COR-L47 (cell line): Measurements from ENCODE around the gene ST8SIA5.
A peak's percentile ranks its signal among the peaks of the same experiment; 100 is the strongest.
"Not testable (repeated sequence)": the region's sequence is repeated elsewhere in the genome, so short reads cannot be mapped to it uniquely, and the experiment has no call there.

Experiments
- DNase-seq: peaks from one replicate; lab custom pipeline; 2025; lab: John Stamatoyannopoulos, UW

Gene ST8SIA5

GRCh38 chr18:46756559-46757201 lies at the start of gene ST8SIA5:
TSS of gene ST8SIA5 (minus strand) at chr18:46757053. CDS start at chr18:46756508, 545 bp downstream.
- peak; percentile 94 for DNase-seq

GRCh38 chr18:46795945-46796344 lies 39.1 kb upstream of the ST8SIA5 start:
- DNase-seq = not testable (repeated sequence)

GRCh38 chr18:46794607-46795006 lies 37.8 kb upstream of the ST8SIA5 start:
- no peak for DNase-seq

GRCh38 chr18:46793565-46793964 lies 36.7 kb upstream of the ST8SIA5 start:
- DNase-seq = peak; percentile 12

GRCh38 chr18:46789088-46789487 lies 32.2 kb upstream of the ST8SIA5 start:
- no peak for DNase-seq

GRCh38 chr18:46787674-46788073 lies 30.8 kb upstream of the ST8SIA5 start:
- no peak for DNase-seq

GRCh38 chr18:46772357-46772756 lies 15.5 kb upstream of the ST8SIA5 start:
- peak; percentile 13 for DNase-seq

- peak; percentile 87 for DNase-seq
Observed at GRCh38 chr18:46771141-46771540, 14.3 kb upstream of the ST8SIA5 start.

GRCh38 chr18:46770708-46771107 lies 13.9 kb upstream of the ST8SIA5 start:
- DNase-seq = no peak

- DNase-seq = no peak
Observed at GRCh38 chr18:46768166-46768921, 11.5 kb upstream of the ST8SIA5 start.

GRCh38 chr18:46767217-46767616 lies 10.4 kb upstream of the ST8SIA5 start:
- DNase-seq = no peak

GRCh38 chr18:46764586-46764985 lies 7.7 kb upstream of the ST8SIA5 start:
- DNase-seq = no peak

- peak; percentile 93 for DNase-seq
Observed at GRCh38 chr18:46761059-46761769, 4.4 kb upstream of the ST8SIA5 start.

GRCh38 chr18:46759890-46760289 lies 3.0 kb upstream of the ST8SIA5 start:
- DNase-seq = peak; percentile 85

GRCh38 chr18:46756025-46756558 lies 761 bp downstream of the ST8SIA5 start:
- peak; percentile 34 for DNase-seq

GRCh38 chr18:46755315-46756024 lies 1.4 kb downstream of the ST8SIA5 start:
- peak; percentile 56 for DNase-seq

GRCh38 chr18:46754661-46755292 lies 2.1 kb downstream of the ST8SIA5 start:
- peak; percentile 81 for DNase-seq

GRCh38 chr18:46754188-46754587 lies 2.7 kb downstream of the ST8SIA5 start:
- no peak for DNase-seq

GRCh38 chr18:46751882-46752281 lies 5.0 kb downstream of the ST8SIA5 start:
- no peak for DNase-seq

GRCh38 chr18:46750626-46751025 lies 6.2 kb downstream of the ST8SIA5 start:
- no peak for DNase-seq

GRCh38 chr18:46748466-46748865 lies 8.4 kb downstream of the ST8SIA5 start:
- DNase-seq = no peak
